K562 (cell line): Measurements from ENCODE around the gene CDC14A. TPM values are rescaled to one million over a fixed set of nuclear protein-coding genes. Genes with fewer than 3 reads are reported as not detected.

Experiments used
- CBX1 ChIP-seq: sonication (generic); IDR thresholded peaks from 2 replicates; pipeline ENCODE4 v1.6.1; 2016; ENCODE audit warnings: antibody characterized with exemption, low read depth, mild to moderate bottlenecking
- CREM ChIP-seq: IDR thresholded peaks from 2 replicates; pipeline ENCODE4 v1.6.1; 2014; ENCODE audit warnings: antibody characterized with exemption, low read depth
- DACH1 ChIP-seq: fragments of 450-650 bp; IDR thresholded peaks from 2 replicates; pipeline ENCODE4 v1.6.1; 2018; ENCODE audit not compliant: partially characterized antibody
- MAFF ChIP-seq: IDR thresholded peaks from 2 replicates; pipeline ENCODE4 v1.6.1; 2012; ENCODE audit warnings: low read length, improper control_type of control experiment
- OTX1 ChIP-seq: fragments of 450-650 bp; formaldehyde crosslinking; IDR thresholded peaks from 2 replicates; pipeline ENCODE4 v1.4.0; 2022; ENCODE audit warnings: mild to moderate bottlenecking
- PRMT5 ChIP-seq: sonication (generic); formaldehyde crosslinking; IDR thresholded peaks from 2 replicates; pipeline ENCODE4 v1.5.0; 2020; ENCODE audit warnings: missing genetic modification reagents
- RAD21 ChIP-seq, 2 experiments: fragments of 250-450 bp in 1 of 2; fragments of 450-650 bp in 1 of 2; sonication (Bioruptor Pico) in 1 of 2; formaldehyde crosslinking in 1 of 2; IDR thresholded peaks in 1 of 2; conservative IDR thresholded peaks in 1 of 2; 2 replicates each; pipeline versions ENCODE4 v1.4.0 to v1.8.0; 2020 to 2022; ENCODE audit warnings: mild to moderate bottlenecking in 2 of 2, moderate library complexity in 1 of 2
- RB1 ChIP-seq: fragments of 450-650 bp; IDR thresholded peaks from 2 replicates; pipeline ENCODE4 v1.6.1; 2017; ENCODE audit warnings: low read depth, mild to moderate bottlenecking
- SREBF1 ChIP-seq: fragments of 150-350 bp; IDR thresholded peaks from 2 replicates; pipeline ENCODE4 v1.6.1; 2014; ENCODE audit warnings: antibody characterized with exemption, low read depth, low read length, borderline replicate concordance
- TOE1 ChIP-seq, 2 experiments: fragments of 450-650 bp in 1 of 2; sonication (generic) in 1 of 2; formaldehyde crosslinking in 1 of 2; IDR thresholded peaks; 2 replicates each; pipeline versions ENCODE4 v1.7.1 to v1.8.0; 2016 to 2022; ENCODE audit warnings: borderline replicate concordance in 2 of 2, mild to moderate bottlenecking in 2 of 2, antibody characterized with exemption in 1 of 2, inconsistent platforms in 1 of 2, low read depth in 1 of 2, missing genetic modification reagents in 1 of 2, moderate library complexity in 1 of 2
- ZKSCAN8 ChIP-seq: fragments of 200-800 bp; sonication (Bioruptor generic); IDR thresholded peaks from 2 replicates; pipeline ENCODE4 v1.6.1; 2016; ENCODE audit warnings: missing genetic modification characterization, missing compliant biosample characterization
- ZNF239 ChIP-seq: fragments of 250-450 bp; sonication (Bioruptor Pico); IDR thresholded peaks from 2 replicates; pipeline ENCODE4 v1.4.0; 2020; ENCODE audit warnings: mild to moderate bottlenecking
- polyA plus RNA-seq, 8 experiments: library from polyadenylated mRNA; depleted of rRNA in 4 of 8; stranded (reverse) in 5 of 8; unstranded in 3 of 8; fragments of >200 nt; fragmentation: Nextera tagmentation in 2 of 8; fragmentation: Illumina TruSeq in 1 of 8; extraction: Ambion mirVana in 2 of 8; extraction: Trizol in 1 of 8; gene quantifications; 2 replicates each; pipeline versions ENCODE4 v1.2.1 to v1.2.3, GENCODE V29; 2011 to 2014; ENCODE audit warnings: inconsistent platforms in 1 of 8, missing spikeins in 1 of 8
- total RNA-seq, 7 experiments: library from RNA; depleted of rRNA in 6 of 7; stranded (reverse); fragments of >200 nt in 6 of 7; fragmentation: Illumina TruSeq in 2 of 7; extraction: Trizol in 2 of 7; gene quantifications; 2 replicates each; pipeline versions ENCODE4 v1.2.1 to v1.2.3, GENCODE V29; 2011 to 2021; ENCODE audit warnings: low replicate concordance in 1 of 7
- TF ChIP-seq, protein P1 (sequence below): fragments of 250-450 bp; sonication (Bioruptor Pico); IDR thresholded peaks from 2 replicates; pipeline ENCODE4 v1.8.0; 2022; ENCODE audit warnings: inconsistent platforms, mild to moderate bottlenecking, moderate library complexity, borderline replicate concordance
- TF ChIP-seq, protein P2 (sequence below): sonication (generic); formaldehyde crosslinking; IDR thresholded peaks from 2 replicates; pipeline ENCODE4 v1.4.0; 2020; ENCODE audit warnings: mild to moderate bottlenecking, missing genetic modification reagents
- TF ChIP-seq, protein P3 (sequence below): fragments of 450-650 bp; IDR thresholded peaks from 2 replicates; pipeline ENCODE4 v1.7.0; 2016; ENCODE audit warnings: borderline replicate concordance
- TF ChIP-seq, protein P4 (sequence below), 2 experiments: IDR thresholded peaks in 1 of 2; conservative IDR thresholded peaks in 1 of 2; 2 replicates each; pipeline ENCODE4 v1.6.1; 2016; ENCODE audit warnings: low read depth in 2 of 2, mild to moderate bottlenecking in 1 of 2, missing compliant biosample characterization in 1 of 2, missing genetic modification characterization in 1 of 2, moderate library complexity in 1 of 2

CDC14A gene
- total and polyA plus RNA-seq, 9 of the 15 experiments (the other 6 are each of a cell fraction or from before 2014, with no cell fraction given) = 17.0 to 74.3 (median 33.4) TPM

DNA sequence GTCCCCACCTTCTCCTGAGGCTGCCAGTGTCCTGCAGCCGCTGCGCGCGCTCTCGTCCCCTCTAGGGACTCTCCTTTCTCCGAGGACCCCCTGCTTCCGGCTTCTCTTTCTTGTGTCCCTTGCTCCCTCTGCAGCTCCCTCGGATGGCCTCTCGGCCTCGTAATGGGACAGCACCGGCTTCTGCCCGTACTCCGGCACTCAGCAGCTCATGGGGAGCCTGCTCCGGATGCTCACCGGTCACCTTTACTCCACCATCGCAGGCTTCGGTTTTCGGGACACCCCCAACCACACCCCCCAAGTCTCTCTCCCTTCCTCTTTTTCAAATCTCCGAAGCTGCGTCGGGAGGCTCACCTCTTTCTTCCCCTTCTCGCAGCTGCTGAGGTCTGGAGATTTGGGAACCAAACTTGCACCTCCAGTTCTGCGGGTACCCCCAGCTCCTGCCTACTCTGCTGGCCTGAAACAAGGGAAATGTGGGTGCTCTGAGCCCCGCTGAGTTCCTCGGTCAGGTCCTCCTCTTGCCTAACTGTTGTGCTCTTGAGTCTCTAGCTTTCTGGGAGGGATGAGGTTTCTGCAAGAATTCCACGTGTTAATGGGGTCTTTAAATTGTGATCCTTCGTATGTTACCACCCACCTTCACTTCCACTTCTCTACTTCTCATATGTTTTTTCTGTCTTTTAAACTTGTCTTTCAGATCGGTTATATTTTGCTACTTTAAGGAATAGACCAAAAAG lies 930 bp downstream of the CDC14A start (continued):
- TF ChIP-seq, protein P1, sequence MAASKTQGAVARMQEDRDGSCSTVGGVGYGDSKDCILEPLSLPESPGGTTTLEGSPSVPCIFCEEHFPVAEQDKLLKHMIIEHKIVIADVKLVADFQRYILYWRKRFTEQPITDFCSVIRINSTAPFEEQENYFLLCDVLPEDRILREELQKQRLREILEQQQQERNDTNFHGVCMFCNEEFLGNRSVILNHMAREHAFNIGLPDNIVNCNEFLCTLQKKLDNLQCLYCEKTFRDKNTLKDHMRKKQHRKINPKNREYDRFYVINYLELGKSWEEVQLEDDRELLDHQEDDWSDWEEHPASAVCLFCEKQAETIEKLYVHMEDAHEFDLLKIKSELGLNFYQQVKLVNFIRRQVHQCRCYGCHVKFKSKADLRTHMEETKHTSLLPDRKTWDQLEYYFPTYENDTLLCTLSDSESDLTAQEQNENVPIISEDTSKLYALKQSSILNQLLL (CRISPR knock-in tag) = no peak
- TF ChIP-seq RAD21 (CRISPR knock-in tag; conservative IDR thresholded peaks at IDR 0.05 in 1 of 2, IDR thresholded peaks at IDR 0.05 in 1 of 2) (no peak), DACH1 (no peak), SREBF1 (no peak), PRMT5 (CRISPR knock-in tag) (no peak), CBX1 (no peak), MAFF (no peak), ZNF239 (CRISPR knock-in tag) (no peak), ZKSCAN8 (CRISPR knock-in tag) (no peak), RB1 (no peak), TOE1 (IDR thresholded peaks at IDR 0.05; ENCODE audit: borderline replicate concordance) (no peak), TOE1 (CRISPR knock-in tag; IDR thresholded peaks at IDR 0.05; ENCODE audit: borderline replicate concordance, low read depth) (no peak), OTX1 (CRISPR knock-in tag) (no peak), CREM (no peak)
- TF ChIP-seq, protein P2, sequence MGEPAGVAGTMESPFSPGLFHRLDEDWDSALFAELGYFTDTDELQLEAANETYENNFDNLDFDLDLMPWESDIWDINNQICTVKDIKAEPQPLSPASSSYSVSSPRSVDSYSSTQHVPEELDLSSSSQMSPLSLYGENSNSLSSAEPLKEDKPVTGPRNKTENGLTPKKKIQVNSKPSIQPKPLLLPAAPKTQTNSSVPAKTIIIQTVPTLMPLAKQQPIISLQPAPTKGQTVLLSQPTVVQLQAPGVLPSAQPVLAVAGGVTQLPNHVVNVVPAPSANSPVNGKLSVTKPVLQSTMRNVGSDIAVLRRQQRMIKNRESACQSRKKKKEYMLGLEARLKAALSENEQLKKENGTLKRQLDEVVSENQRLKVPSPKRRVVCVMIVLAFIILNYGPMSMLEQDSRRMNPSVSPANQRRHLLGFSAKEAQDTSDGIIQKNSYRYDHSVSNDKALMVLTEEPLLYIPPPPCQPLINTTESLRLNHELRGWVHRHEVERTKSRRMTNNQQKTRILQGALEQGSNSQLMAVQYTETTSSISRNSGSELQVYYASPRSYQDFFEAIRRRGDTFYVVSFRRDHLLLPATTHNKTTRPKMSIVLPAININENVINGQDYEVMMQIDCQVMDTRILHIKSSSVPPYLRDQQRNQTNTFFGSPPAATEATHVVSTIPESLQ (CRISPR knock-in tag) = no peak
- TF ChIP-seq, protein P3, sequence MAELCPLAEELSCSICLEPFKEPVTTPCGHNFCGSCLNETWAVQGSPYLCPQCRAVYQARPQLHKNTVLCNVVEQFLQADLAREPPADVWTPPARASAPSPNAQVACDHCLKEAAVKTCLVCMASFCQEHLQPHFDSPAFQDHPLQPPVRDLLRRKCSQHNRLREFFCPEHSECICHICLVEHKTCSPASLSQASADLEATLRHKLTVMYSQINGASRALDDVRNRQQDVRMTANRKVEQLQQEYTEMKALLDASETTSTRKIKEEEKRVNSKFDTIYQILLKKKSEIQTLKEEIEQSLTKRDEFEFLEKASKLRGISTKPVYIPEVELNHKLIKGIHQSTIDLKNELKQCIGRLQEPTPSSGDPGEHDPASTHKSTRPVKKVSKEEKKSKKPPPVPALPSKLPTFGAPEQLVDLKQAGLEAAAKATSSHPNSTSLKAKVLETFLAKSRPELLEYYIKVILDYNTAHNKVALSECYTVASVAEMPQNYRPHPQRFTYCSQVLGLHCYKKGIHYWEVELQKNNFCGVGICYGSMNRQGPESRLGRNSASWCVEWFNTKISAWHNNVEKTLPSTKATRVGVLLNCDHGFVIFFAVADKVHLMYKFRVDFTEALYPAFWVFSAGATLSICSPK = no peak
- TF ChIP-seq, protein P4, sequence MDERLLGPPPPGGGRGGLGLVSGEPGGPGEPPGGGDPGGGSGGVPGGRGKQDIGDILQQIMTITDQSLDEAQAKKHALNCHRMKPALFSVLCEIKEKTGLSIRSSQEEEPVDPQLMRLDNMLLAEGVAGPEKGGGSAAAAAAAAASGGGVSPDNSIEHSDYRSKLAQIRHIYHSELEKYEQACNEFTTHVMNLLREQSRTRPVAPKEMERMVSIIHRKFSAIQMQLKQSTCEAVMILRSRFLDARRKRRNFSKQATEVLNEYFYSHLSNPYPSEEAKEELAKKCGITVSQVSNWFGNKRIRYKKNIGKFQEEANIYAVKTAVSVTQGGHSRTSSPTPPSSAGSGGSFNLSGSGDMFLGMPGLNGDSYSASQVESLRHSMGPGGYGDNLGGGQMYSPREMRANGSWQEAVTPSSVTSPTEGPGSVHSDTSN (CRISPR knock-in tag; IDR thresholded peaks at IDR 0.05; ENCODE audit: low read depth) = no peak
- TF ChIP-seq, protein P4 (tag; conservative IDR thresholded peaks at IDR 0.05; ENCODE audit: low read depth) = no peak
